Measurements from ENCODE around the gene CAB39L.
A peak's percentile ranks its signal among the peaks of the same experiment; 100 is the strongest.

Gene CAB39L

GRCh38 chr13:49443704-49444523, at the start of gene CAB39L, which contains the start of gene SETDB2:
Gene CAB39L, minus strand, starts transcription at chr13:49444064. Its CDS starts 61,154 bp downstream, at chr13:49382910.
Gene SETDB2, plus strand, starts transcription at chr13:49444274. Its CDS starts 7,620 bp downstream, at chr13:49451894.
- peak; percentile 98 to 99 for DNase-seq

GRCh38 chr13:49488563-49488962, 44.7 kb upstream of the CAB39L start:
- DNase-seq, result no peak

- no peak for DNase-seq
These were observed 37.9 kb upstream of the CAB39L start for GRCh38 chr13:49481788-49482187.

GRCh38 chr13:49476529-49476928, 32.7 kb upstream of the CAB39L start:
- no peak for DNase-seq

GRCh38 chr13:49472186-49472585, 28.3 kb upstream of the CAB39L start:
- no peak for DNase-seq

- DNase-seq, result no peak
These were observed 22.5 kb upstream of the CAB39L start for GRCh38 chr13:49466292-49466838.

- DNase-seq, result no peak
These were observed 20.9 kb upstream of the CAB39L start for GRCh38 chr13:49464621-49465325.

- no peak for DNase-seq
These were observed 20.2 kb upstream of the CAB39L start for GRCh38 chr13:49464085-49464484.

GRCh38 chr13:49459580-49459979, 15.7 kb upstream of the CAB39L start:
- no peak for DNase-seq

- no peak for DNase-seq
These were observed 13.4 kb upstream of the CAB39L start for GRCh38 chr13:49457221-49457620.

- no peak for DNase-seq
These were observed 12.3 kb upstream of the CAB39L start for GRCh38 chr13:49456156-49456555.

- DNase-seq, result no peak
These were observed 11.1 kb upstream of the CAB39L start for GRCh38 chr13:49455007-49455398.

GRCh38 chr13:49454388-49455006, 10.6 kb upstream of the CAB39L start:
- DNase-seq, result no peak

GRCh38 chr13:49453465-49453864, 9.6 kb upstream of the CAB39L start:
- no peak for DNase-seq

- no peak for DNase-seq
These were observed 9.0 kb upstream of the CAB39L start for GRCh38 chr13:49452725-49453457.

- no peak for DNase-seq
These were observed 6.4 kb upstream of the CAB39L start for GRCh38 chr13:49450105-49450819.

GRCh38 chr13:49448753-49449152, 4.9 kb upstream of the CAB39L start:
- no peak for DNase-seq

- DNase-seq, result no peak
These were observed 2.6 kb upstream of the CAB39L start for GRCh38 chr13:49446473-49446872.

- DNase-seq, result peak; percentile 16 to 27
These were observed 896 bp upstream of the CAB39L start for GRCh38 chr13:49444524-49445395.

GRCh38 chr13:49443357-49443703, 534 bp downstream of the CAB39L start:
- DNase-seq, result no peak

GRCh38 chr13:49441846-49442245, 2.0 kb downstream of the CAB39L start:
- DNase-seq, result no peak

All from activated CD4-positive, alpha-beta T cell treated with anti-CD3 and anti-CD28 coated beads, Interleukin-2, amount 50 U/mL, for 48 hours (primary cell).